Tibial nerve (tissue), 4 donors: ENCODE data around the gene TEX38.

Source experiments
- EP300 ChIP-seq, 2 donors: sonication (generic); formaldehyde crosslinking; IDR thresholded peaks; one replicate each; pipeline ENCODE4 v1.6.1; 2017; ENCODE audit warnings: antibody characterized with exemption in 2 of 2, mild to moderate bottlenecking in 1 of 2
- POLR2A ChIP-seq, 2 donors: fragments of 450-650 bp; IDR thresholded peaks; one replicate each; pipeline ENCODE4 v1.6.1; 2017; ENCODE audit warnings: antibody characterized with exemption in 2 of 2, mild to moderate bottlenecking in 2 of 2, moderate library complexity in 2 of 2
- TF ChIP-seq, protein P1 (sequence below), 5 experiments: fragments of 200-600 bp in 3 of 5; fragments of 450-650 bp in 2 of 5; sonication (generic) in 3 of 5; IDR thresholded peaks; one replicate each; pipeline ENCODE4 v1.5.1; 2016 to 2019; ENCODE audit warnings: antibody characterized with exemption in 5 of 5, mild to moderate bottlenecking in 3 of 5, moderate library complexity in 2 of 5

DNA sequence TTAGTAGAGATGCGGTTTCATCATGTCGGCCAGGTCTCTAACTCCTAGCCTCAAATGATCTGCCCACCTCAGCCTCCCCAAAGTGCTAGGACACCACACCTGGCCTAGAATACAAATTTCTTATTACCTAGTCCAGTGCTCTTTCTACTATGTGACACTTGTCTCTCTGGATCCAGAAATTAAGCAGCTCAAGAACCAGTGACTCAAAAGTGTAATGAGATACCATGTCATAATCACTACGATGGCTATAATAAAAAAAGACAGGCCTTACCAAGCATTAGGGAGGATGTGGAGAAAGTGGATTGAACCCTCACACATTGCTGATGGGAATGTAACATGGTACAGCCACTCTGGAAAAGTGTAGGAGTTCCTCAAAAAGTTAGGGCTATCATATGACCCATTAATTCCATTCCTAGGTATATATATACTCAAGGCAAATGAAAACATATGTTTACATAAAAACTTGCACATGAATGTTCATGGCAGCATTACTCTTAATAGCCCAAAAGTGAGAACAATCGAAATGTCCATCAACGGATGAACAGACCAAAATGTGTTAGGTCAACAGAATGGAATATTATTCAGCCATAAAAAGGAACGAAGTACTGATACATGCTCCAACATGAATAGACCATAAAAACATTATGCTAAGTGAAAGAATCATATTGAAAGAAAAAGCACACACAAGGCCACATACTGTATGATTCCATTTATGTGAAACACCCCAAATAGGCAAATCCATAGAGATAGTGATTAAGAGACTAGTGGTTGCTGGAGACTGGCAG lies 8.3 kb downstream of the TEX38 start:
- TF ChIP-seq, protein P1, sequence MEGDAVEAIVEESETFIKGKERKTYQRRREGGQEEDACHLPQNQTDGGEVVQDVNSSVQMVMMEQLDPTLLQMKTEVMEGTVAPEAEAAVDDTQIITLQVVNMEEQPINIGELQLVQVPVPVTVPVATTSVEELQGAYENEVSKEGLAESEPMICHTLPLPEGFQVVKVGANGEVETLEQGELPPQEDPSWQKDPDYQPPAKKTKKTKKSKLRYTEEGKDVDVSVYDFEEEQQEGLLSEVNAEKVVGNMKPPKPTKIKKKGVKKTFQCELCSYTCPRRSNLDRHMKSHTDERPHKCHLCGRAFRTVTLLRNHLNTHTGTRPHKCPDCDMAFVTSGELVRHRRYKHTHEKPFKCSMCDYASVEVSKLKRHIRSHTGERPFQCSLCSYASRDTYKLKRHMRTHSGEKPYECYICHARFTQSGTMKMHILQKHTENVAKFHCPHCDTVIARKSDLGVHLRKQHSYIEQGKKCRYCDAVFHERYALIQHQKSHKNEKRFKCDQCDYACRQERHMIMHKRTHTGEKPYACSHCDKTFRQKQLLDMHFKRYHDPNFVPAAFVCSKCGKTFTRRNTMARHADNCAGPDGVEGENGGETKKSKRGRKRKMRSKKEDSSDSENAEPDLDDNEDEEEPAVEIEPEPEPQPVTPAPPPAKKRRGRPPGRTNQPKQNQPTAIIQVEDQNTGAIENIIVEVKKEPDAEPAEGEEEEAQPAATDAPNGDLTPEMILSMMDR (IDR thresholded peaks at IDR 0.05), result no peak
- TF ChIP-seq POLR2A (IDR thresholded peaks at IDR 0.05) (no peak), EP300 (IDR thresholded peaks at IDR 0.05) (no peak)
